Breast epithelium (tissue), 3 donors: ENCODE results near the gene ZNF248.

Source experiments
- CTCF ChIP-seq, 3 donors: fragments of 450-650 bp; IDR thresholded peaks; one replicate each; pipeline ENCODE4 v1.5.1; 2016 to 2017; ENCODE audit warnings: antibody characterized with exemption in 3 of 3, mild to moderate bottlenecking in 3 of 3, moderate library complexity in 3 of 3
- POLR2AphosphoS5 ChIP-seq, 3 donors: sonication (generic); formaldehyde crosslinking; IDR thresholded peaks; one replicate each; pipeline ENCODE4 v1.6.1; 2017; ENCODE audit warnings: antibody characterized with exemption in 3 of 3

- TF ChIP-seq CTCF (IDR thresholded peaks at IDR 0.05) (no peak), POLR2AphosphoS5 (IDR thresholded peaks at IDR 0.05) (no peak)
These were observed 81.8 kb downstream of the ZNF248 start for GRCh38 chr10:37775612-37776011.
